Measurements from ENCODE around the gene NEDD4. TPM values are rescaled to one million over a fixed set of nuclear protein-coding genes. Genes with fewer than 3 reads are reported as not detected.
"Not testable (repeated sequence)": the region's sequence is repeated elsewhere in the genome, so short reads cannot be mapped to it uniquely, and the experiment has no call there.

The NEDD4 gene
- total and polyA plus RNA-seq, 11 donors, result 1.8 to 14.8 (median 8.9) TPM

DNA sequence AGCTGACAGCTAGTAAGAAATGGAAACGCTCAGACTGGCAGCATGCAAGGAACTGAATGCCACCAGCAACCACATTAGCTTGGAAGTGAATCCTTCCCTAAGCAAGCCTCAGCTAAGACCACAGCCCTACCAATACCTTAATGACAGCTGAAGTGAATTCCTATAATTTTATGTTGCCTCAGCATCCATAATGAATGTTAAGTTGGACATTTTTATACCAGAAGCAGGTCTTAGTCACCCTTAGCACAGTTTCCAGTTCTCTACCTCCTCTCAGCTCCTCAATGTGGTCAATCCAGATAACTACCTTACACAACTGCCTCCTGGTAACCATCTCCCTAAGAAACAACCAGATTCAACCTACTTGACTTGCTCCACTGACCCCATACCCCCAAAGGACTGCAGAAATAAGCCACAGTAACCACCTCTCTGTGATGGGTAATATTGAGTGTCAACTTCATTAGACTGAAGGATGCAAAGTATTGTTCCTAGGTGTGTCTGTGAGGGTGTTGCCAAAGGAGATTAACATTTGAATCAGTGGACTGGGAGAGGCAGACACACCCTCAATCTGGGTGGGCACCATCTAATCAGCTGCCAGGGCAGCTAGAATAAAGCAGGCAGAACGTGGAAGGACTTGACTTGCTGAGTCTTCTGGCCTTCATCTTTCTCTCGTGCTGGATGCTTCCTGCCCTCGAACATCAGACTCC is 33.5 kb downstream of the NEDD4 start:
- ATAC-seq (no peak), DNase-seq (no peak)
- Histone ChIP-seq H3K36me3 (peaks cover 0 to 5% (median 0%) of the 10 kb centered on the region in 9 donors), H3K9me3 (no peaks in the 10 kb centered on the region), H3K27ac (no peak overlapping the region), H3K4me1 (no peaks in the 10 kb centered on the region), H3K4me3 (no peak overlapping the region), H3K27me3 (no peaks in the 10 kb centered on the region)
- intact Hi-C loops (cut with DNase I), result no loop called here
- 71 to 81% (median 75%) methylated on average over 4 of the region's 4 CpGs for WGBS, 4 donors
- TF ChIP-seq, protein P1, sequence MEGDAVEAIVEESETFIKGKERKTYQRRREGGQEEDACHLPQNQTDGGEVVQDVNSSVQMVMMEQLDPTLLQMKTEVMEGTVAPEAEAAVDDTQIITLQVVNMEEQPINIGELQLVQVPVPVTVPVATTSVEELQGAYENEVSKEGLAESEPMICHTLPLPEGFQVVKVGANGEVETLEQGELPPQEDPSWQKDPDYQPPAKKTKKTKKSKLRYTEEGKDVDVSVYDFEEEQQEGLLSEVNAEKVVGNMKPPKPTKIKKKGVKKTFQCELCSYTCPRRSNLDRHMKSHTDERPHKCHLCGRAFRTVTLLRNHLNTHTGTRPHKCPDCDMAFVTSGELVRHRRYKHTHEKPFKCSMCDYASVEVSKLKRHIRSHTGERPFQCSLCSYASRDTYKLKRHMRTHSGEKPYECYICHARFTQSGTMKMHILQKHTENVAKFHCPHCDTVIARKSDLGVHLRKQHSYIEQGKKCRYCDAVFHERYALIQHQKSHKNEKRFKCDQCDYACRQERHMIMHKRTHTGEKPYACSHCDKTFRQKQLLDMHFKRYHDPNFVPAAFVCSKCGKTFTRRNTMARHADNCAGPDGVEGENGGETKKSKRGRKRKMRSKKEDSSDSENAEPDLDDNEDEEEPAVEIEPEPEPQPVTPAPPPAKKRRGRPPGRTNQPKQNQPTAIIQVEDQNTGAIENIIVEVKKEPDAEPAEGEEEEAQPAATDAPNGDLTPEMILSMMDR (IDR thresholded peaks at IDR 0.05), result no peak
- no peak for TF ChIP-seq POLR2A (IDR thresholded peaks at IDR 0.05)

DNA sequence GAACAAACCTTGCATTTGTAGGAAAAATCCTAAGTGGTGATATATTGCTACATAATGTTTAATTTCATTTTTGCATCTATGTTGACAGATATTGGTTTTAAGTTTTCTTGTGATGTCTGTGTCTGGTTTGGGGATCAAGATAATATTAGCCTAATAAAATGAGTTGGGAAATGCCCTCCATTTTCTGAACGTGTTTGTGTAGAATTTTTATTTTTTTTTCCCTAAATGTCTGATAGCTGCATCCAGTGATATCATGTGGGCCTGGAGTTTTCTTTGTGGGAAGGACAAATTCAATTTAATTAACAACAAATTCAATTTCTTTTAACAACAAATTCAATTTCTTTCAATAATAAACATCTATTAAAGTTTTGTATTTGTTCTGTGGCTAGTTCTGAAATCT is 35.1 kb downstream of the NEDD4 start:
- H3K27ac ChIP-seq, result no peak overlapping the region
- DNase-seq (no peak), ATAC-seq (no peak)
- H3K27me3 ChIP-seq, result no peaks in the 10 kb centered on the region
- no peaks in the 10 kb centered on the region for H3K36me3 ChIP-seq
- no peak overlapping the region for H3K4me3 ChIP-seq
- no peaks in the 10 kb centered on the region for H3K9me3 ChIP-seq
- intact Hi-C loops (cut with DNase I), result no loop called here
- no peaks in the 10 kb centered on the region for H3K4me1 ChIP-seq
- TF ChIP-seq, protein P1 (IDR thresholded peaks at IDR 0.05), result no peak
- TF ChIP-seq POLR2A (IDR thresholded peaks at IDR 0.05), result no peak
- WGBS, 4 donors, result 46 to 62% (median 55%) methylated on average over 1 of the region's 1 CpG

DNA sequence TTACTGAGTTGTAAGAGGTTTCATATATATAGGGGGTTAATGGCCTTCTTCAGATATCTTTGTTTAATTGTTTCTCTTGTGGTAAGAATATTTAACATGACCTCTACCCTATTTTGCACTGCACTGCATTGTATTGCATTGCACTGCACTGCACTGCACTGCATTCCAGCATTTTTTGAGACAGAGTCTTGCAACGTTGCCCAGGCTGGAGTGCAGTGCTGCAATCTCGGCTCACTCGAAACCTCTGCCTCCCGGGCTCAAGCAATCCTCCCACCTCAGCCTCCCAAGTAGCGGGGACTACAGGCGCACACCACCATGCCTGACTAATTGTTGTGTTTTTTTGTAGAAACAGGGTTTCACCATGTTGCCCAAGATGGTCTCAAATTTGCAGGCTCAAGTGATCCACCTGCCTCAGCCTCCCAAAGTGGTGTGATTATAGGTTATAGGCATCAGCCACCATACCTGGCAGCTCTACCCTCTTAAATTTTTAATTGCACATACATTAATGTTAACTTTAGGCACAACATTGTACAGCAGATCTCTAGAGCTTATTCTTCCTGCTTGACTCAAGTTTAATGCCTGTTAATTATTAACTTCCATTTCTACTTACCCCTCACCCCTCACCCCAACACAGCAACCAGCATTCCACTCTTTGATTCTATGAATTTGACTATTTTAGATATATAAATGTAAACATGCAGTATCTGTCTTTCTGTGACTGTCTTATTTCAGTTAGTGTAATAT is 38.4 kb downstream of the NEDD4 start:
- no peak for ATAC-seq
- no peak for TF ChIP-seq POLR2A (IDR thresholded peaks at IDR 0.05)
- TF ChIP-seq, protein P1 (IDR thresholded peaks at IDR 0.05), result no peak

DNA sequence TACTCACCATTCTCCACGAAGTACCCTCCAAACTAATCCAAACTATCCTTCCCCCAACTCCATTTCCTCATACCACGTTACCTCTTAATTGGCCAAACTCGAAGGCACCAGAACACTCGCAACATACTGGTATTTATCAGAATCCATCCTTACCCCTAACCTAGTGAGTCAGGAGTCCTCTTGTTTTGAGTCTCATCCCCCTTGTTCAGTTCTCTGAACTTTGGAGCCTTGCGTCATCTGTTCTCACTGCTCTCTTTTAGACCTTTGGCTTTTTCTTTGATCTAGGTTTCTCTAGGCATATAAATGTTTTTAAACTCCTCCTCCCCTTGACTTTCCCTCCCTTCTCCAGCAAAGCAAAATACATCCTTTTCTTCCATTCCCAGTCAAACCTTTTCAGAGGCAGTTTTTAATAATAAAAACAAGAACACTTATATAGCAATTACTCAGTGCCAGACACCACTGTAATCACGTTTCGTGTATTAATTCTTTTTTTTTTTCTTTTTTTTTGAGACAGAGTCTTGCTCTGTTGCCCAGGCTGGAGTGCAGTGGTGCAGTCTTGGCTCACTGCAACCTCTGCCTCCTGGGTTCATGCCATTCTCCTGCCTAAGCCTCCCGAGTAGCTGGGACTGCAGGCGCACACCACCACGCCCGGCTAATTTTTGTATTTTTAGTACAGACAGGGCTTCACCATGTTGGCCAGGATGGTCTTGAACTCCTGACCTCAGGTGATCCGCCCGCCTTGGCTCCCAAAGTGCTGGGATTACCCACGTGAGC is 40.7 kb downstream of the NEDD4 start:
- intact Hi-C loops (cut with DNase I); H3K36me3 ChIP-seq; H3K27ac ChIP-seq; ATAC-seq; H3K4me3 ChIP-seq; H3K27me3 ChIP-seq; DNase-seq; H3K4me1 ChIP-seq: not testable (repeated sequence)
- peaks cover 0 to 14% (median 0%) of the 10 kb centered on the region in 12 donors for H3K9me3 ChIP-seq
- WGBS, 4 donors, result 92 to 96% (median 95%) methylated on average over 14 of the region's 14 CpGs

More for the DNA sequence above, 38.4 kb downstream of the NEDD4 start:
- H3K4me3 ChIP-seq, result no peak overlapping the region
- WGBS, 4 donors, result 92 to 96% (median 95%) methylated on average over 5 to 6 of the region's 6 CpGs
- H3K27ac ChIP-seq, result no peak overlapping the region
- no peaks in the 10 kb centered on the region for H3K27me3 ChIP-seq
- no peak for DNase-seq
- intact Hi-C loops (cut with DNase I), result no loop called here
- H3K9me3 ChIP-seq, result no peaks in the 10 kb centered on the region
- H3K4me1 ChIP-seq, result peaks cover 0 to 3% (median 0%) of the 10 kb centered on the region in 12 donors
- no peaks in the 10 kb centered on the region for H3K36me3 ChIP-seq

DNA sequence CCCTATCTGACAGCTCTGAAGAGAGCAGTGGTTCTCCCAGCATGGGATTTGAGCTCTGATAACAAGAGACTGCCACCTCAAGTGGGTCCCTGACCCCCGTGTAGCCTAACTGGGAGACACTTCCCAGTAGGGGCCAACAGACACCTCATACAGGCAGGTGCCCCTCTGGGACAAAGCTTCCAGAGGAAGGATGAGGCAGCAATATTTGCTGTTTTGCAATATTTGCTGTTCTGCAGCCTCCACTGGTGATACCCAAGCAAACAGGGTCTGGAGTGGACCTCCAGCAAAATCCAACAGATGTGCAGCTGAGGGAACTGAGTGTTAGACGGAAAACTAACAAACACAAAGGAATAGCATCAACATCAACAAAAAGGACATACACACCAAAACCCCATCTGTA is 48.8 kb downstream of the NEDD4 start:
- DNase-seq; H3K27me3 ChIP-seq; intact Hi-C loops (cut with DNase I); H3K27ac ChIP-seq; ATAC-seq; H3K4me3 ChIP-seq: not testable (repeated sequence)
- Histone ChIP-seq H3K4me1 (peaks cover 0 to 13% (median 0%) of the 10 kb centered on the region in 12 donors), H3K36me3 (peaks cover 0 to 12% (median 0%) of the 10 kb centered on the region in 9 donors), H3K9me3 (peaks cover 0 to 17% (median 0%) of the 10 kb centered on the region in 12 donors)
- WGBS, 4 donors, result 75 to 93% (median 86%) methylated on average over 2 of the region's 2 CpGs
